HepG2 (cell line): Measurements from ENCODE around the gene AP1AR. TPM values are rescaled to one million over a fixed set of nuclear protein-coding genes. Genes with fewer than 3 reads are reported as not detected.

Experiments
- ATAC-seq: fragments of 200-7000 bp; cut with Tn5 transposase; 3 replicates; pipeline ENCODE4 v1.9.1; 2020; ENCODE audit warnings: mild to moderate bottlenecking, moderate library complexity
- BruUV-seq: library from RNA; stranded (reverse); fragments of 400-500 nt; replicated peaks from 2 replicates; lab custom pipeline; 2021; lab: Mats Ljungman, UMichigan
- CTCF ChIA-PET: fragments of 300-600 bp; formaldehyde crosslinking; extraction: SDS; loops from one replicate; lab custom pipeline; 2021; ENCODE audit warnings: low total read pairs, inconsistent platforms, low intra/inter-chr PET ratio; lab: Yijun Ruan, JAX
- POLR2A ChIA-PET: fragments of 350-600 bp; sonication (Branson Sonifier 250); formaldehyde crosslinking; loops from one replicate; lab custom pipeline; 2020; ENCODE audit warnings: antibody characterized with exemption, inconsistent platforms; lab: Yijun Ruan, JAX
- DNase-seq: peaks from one replicate; pipeline ENCODE4 v3.0.0-alpha.2; 2015; ENCODE audit warnings: low spot score
- FAIRE-seq: peaks from 3 replicates; lab custom pipeline; 2011; peaks lifted over from hg19 to GRCh38; lab: Jason Lieb, UNC
- H2AFZ ChIP-seq: one replicate; pipeline ENCODE4 v1.6.1; 2011; ENCODE audit warnings: low read length, inconsistent platforms
- H3K27ac ChIP-seq: fragments of 300-600 bp; 3 replicates; pipeline ENCODE4 v1.8.0; 2011; ENCODE audit warnings: mixed run types, mild to moderate bottlenecking, mixed read lengths, low read length, inconsistent platforms; ENCODE audit not compliant: insufficient read depth; ENCODE audit errors: extremely low read length
- H3K27me3 ChIP-seq, 2 experiments: fragments of 200-600 bp in 1 of 2; 2 replicates in 1 of 2; 3 replicates in 1 of 2; pipeline versions ENCODE4 v1.6.0 to v1.8.0; 2011; ENCODE audit warnings: low read length in 2 of 2, mild to moderate bottlenecking in 2 of 2, moderate library complexity in 2 of 2, inconsistent platforms in 1 of 2; ENCODE audit not compliant: insufficient read depth in 2 of 2, control insufficient read depth in 1 of 2
- H3K36me3 ChIP-seq, 2 experiments: fragments of 200-600 bp in 1 of 2; replicated peaks in 1 of 2; 2 replicates in 1 of 2; 3 replicates in 1 of 2; pipeline versions ENCODE4 v1.5.1 to v1.8.0; 2011; ENCODE audit warnings: low read length in 2 of 2, inconsistent platforms in 1 of 2; ENCODE audit not compliant: insufficient read depth in 2 of 2, control insufficient read depth in 1 of 2
- H3K4me1 ChIP-seq: 2 replicates; pipeline ENCODE4 v1.5.1; 2012; ENCODE audit warnings: low read length, inconsistent platforms; ENCODE audit not compliant: insufficient read depth
- H3K4me2 ChIP-seq: 2 replicates; pipeline ENCODE4 v1.6.0; 2011; ENCODE audit warnings: low read depth, low read length, inconsistent platforms
- H3K4me3 ChIP-seq, 3 experiments: fragments of 200-600 bp in 1 of 3; sonication (generic), shearing (Covaris generic) in 1 of 3; replicated peaks in 1 of 3; 2 replicates each; pipeline ENCODE4 v1.5.1; 2011 to 2016; ENCODE audit warnings: low read length in 3 of 3, inconsistent platforms in 2 of 3, low read depth in 2 of 3, mild to moderate bottlenecking in 2 of 3, control low read depth in 1 of 3, mixed read lengths in 1 of 3; ENCODE audit not compliant: insufficient read depth in 1 of 3
- H3K79me2 ChIP-seq: one replicate; pipeline ENCODE4 v1.6.1; 2011; ENCODE audit warnings: low read length, inconsistent platforms; ENCODE audit not compliant: insufficient read depth
- H3K9ac ChIP-seq: 2 replicates; pipeline ENCODE4 v1.6.0; 2011; ENCODE audit warnings: mild to moderate bottlenecking, low read depth, low read length, inconsistent platforms; ENCODE audit not compliant: insufficient read depth
- H3K9me3 ChIP-seq: 2 replicates; pipeline ENCODE4 v1.5.1; 2012; ENCODE audit warnings: mild to moderate bottlenecking, low read length
- H4K20me1 ChIP-seq: 2 replicates; pipeline ENCODE4 v1.6.0; 2011; ENCODE audit warnings: inconsistent platforms, mild to moderate bottlenecking, low read length, moderate library complexity; ENCODE audit not compliant: insufficient read depth
- FOSL1 ChIP-seq: sonication (generic); formaldehyde crosslinking; IDR thresholded peaks from 2 replicates; pipeline ENCODE4 v1.9.0; 2021; ENCODE audit warnings: missing genetic modification reagents, borderline replicate concordance
- KDM2A ChIP-seq: sonication (generic); formaldehyde crosslinking; IDR thresholded peaks from 2 replicates; pipeline ENCODE4 v1.4.0; 2020; ENCODE audit warnings: low read depth, missing genetic modification reagents, borderline replicate concordance
- RBFOX2 ChIP-seq: fragments of 200-400 bp; formaldehyde crosslinking; IDR thresholded peaks from 2 replicates; pipeline ENCODE4 v1.6.1; 2017; ENCODE audit warnings: low read depth, mild to moderate bottlenecking, low read length
- STAG1 ChIP-seq: sonication (generic); formaldehyde crosslinking; IDR thresholded peaks from 2 replicates; pipeline ENCODE4 v1.4.0; 2020; ENCODE audit warnings: missing genetic modification reagents
- TP53 ChIP-seq: sonication (generic); formaldehyde crosslinking; conservative IDR thresholded peaks from 2 replicates; pipeline ENCODE4 v1.4.0; 2020; ENCODE audit warnings: missing genetic modification reagents
- WIZ ChIP-seq: sonication (generic); formaldehyde crosslinking; IDR thresholded peaks from 2 replicates; pipeline ENCODE4 v1.5.1; 2020; ENCODE audit warnings: mild to moderate bottlenecking, missing genetic modification reagents
- ZNF724P ChIP-seq: sonication (generic); formaldehyde crosslinking; IDR thresholded peaks from 2 replicates; pipeline ENCODE4 v1.8.0; 2022; ENCODE audit warnings: missing genetic modification reagents, borderline replicate concordance
- ZNF761 ChIP-seq: sonication (generic); formaldehyde crosslinking; conservative IDR thresholded peaks from 2 replicates; pipeline ENCODE4 v1.4.0; 2020; ENCODE audit warnings: mild to moderate bottlenecking, missing genetic modification reagents
- ZNF777 ChIP-seq: sonication (generic); formaldehyde crosslinking; IDR thresholded peaks from 2 replicates; pipeline ENCODE4 v1.4.0; 2020; ENCODE audit warnings: missing genetic modification reagents
- ZNF883 ChIP-seq: sonication (generic); formaldehyde crosslinking; IDR thresholded peaks from 2 replicates; pipeline ENCODE4 v1.5.1; 2020; ENCODE audit warnings: mild to moderate bottlenecking, missing genetic modification reagents; ENCODE audit errors: not compliant biosample characterization
- WGBS: methylation state at CpG from one replicate; pipeline ENCODE4 v1.1.6; 2017; ENCODE audit warnings: low lambda C conversion rate; 5-methylcytosine and 5-hydroxymethylcytosine counted together
- in situ Hi-C: cut with HindIII; loops from 2 replicates; pipeline ENCODE4 v1.10.0; 2017; ENCODE audit warnings: low pct_unique_long_range_greater_than_20kb; ENCODE audit not compliant: extremely low pct_ligation_motif_present
- intact Hi-C: fragments of 100-400 bp; cut with micrococcal nuclease; formaldehyde crosslinking; loops from one replicate; pipeline ENCODE4 v1.10.0; 2022; ENCODE audit not compliant: unreplicated experiment
- polyA plus RNA-seq, 8 experiments: library from polyadenylated mRNA; depleted of rRNA in 3 of 8; stranded (reverse) in 7 of 8; unstranded in 1 of 8; fragments of >200 nt; fragmentation: Illumina TruSeq in 4 of 8; extraction: Trizol in 4 of 8; gene quantifications; 2 replicates each; pipeline versions ENCODE4 v1.2.1 to v1.2.3, GENCODE V29; 2011 to 2016; ENCODE audit warnings: low read depth in 4 of 8, missing spikeins in 1 of 8, mixed read lengths in 1 of 8; ENCODE audit not compliant: insufficient read depth in 1 of 8
- total RNA-seq, 5 experiments: library from RNA; depleted of rRNA; stranded (reverse); fragments of >200 nt; fragmentation: Illumina TruSeq; extraction: Trizol; gene quantifications; 2 replicates each; pipeline ENCODE4 v1.2.3, GENCODE V29; 2016; ENCODE audit warnings: low read depth in 1 of 5
- TF ChIP-seq, protein P1 (sequence below): sonication (generic); formaldehyde crosslinking; IDR thresholded peaks from 2 replicates; pipeline ENCODE4 v1.4.0; 2020; ENCODE audit warnings: missing genetic modification reagents
- TF ChIP-seq, protein P2 (sequence below): IDR thresholded peaks from 2 replicates; pipeline ENCODE4 v1.6.1; 2016; ENCODE audit warnings: low read depth, borderline replicate concordance
- TF ChIP-seq, protein P3 (sequence below): sonication (generic); formaldehyde crosslinking; IDR thresholded peaks from 2 replicates; pipeline ENCODE4 v1.5.0; 2020; ENCODE audit warnings: missing genetic modification reagents
- TF ChIP-seq, protein P4 (sequence below): sonication (generic); formaldehyde crosslinking; IDR thresholded peaks from 2 replicates; pipeline ENCODE4 v1.5.1; 2020; ENCODE audit warnings: missing genetic modification reagents, mild to moderate bottlenecking, borderline replicate concordance

Gene AP1AR
- total and polyA plus RNA-seq, 2 of the 13 experiments (the other 11 are each of a cell fraction or from before 2014, with no cell fraction given) = 24.9 to 39.9 TPM

DNA sequence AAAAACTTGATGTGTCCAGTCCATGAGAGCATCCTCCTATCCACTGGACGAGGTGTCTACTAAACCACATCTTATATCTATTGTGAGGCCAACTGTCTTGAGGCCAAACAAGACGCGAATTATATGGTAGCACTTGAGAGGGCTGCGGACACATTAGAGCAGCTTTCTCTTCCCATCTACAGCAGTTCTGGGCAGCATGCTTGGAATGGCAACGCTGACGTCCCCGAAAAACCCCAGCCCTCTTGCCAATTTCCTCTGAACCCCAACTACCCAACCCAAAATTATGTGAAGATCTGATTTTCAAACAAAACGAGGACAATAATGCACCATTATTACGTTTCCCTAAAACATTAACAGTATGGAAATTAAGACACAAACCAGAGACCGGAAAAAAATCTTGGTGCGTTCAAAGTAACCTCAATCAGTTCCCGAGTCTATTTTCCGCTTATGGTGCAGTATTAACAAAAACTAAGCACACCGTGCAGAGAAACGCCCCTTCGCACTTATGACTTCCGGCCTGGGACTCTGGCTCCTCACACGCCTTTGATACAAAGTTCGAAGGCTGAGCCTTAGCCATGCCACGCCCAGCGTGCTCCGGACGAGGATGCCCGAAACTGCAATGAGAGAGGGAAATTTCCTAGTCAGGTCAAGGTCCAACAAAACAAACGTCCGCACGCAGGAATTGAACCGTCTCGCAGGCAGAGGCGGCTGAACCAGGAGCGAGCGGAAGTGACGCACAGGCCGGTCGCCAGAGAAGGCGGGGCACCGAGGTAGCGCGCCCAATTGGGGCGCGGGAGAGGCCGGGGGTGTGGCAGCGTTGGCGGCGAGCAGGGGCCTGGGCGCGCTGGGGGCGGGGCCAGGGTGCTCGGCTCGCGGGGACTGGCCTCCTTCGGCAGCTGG lies 458 bp upstream of the AP1AR start (continued):
- TF ChIP-seq, protein P1, sequence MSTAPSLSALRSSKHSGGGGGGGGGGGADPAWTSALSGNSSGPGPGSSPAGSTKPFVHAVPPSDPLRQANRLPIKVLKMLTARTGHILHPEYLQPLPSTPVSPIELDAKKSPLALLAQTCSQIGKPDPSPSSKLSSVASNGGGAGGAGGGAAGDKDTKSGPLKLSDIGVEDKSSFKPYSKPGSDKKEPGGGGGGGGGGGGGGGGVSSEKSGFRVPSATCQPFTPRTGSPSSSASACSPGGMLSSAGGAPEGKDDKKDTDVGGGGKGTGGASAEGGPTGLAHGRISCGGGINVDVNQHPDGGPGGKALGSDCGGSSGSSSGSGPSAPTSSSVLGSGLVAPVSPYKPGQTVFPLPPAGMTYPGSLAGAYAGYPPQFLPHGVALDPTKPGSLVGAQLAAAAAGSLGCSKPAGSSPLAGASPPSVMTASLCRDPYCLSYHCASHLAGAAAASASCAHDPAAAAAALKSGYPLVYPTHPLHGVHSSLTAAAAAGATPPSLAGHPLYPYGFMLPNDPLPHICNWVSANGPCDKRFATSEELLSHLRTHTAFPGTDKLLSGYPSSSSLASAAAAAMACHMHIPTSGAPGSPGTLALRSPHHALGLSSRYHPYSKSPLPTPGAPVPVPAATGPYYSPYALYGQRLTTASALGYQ (CRISPR knock-in tag) = peak; percentile 84

DNA sequence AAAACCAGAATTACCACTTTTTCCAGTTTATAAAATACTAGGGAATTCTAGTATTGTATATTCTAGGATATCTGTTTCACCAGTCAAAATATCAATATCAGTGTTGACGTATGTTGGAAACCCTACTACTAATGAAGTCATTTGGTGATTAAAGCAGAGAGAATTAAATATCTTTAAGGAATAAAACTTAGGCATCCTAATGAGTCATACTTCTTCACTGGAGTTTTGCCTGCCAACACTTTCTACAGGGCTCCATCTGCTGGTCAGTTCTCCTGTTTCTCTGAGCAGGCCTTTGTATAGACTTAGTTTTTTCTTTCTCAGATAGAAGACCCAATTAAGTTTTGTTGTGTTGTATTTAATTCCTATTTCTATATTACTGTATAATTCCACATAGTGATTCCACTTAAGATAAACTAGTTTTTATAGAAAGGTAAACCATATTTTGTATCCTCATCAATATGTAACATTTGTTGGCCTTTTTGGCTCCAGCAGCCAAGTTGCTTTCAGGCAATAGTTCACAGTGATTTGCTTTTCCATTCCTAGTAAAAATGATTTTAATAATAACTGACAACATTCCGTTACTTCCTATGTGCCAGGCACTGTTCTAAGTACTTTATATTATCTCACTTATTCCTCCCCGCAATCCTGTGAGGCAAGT lies 3.5 kb downstream of the AP1AR start:
- Histone ChIP-seq H3K4me1 (peaks cover 60% of the 10 kb centered on the region), H2AFZ (no peak overlapping the region), H4K20me1 (peaks cover 23% of the 10 kb centered on the region), H3K36me3 (peaks cover 0 to 10% of the 10 kb centered on the region in 2 experiments; a peak in 2 of 5 replicates), H3K4me3 (peak overlapping the region in 1 of 3 experiments; percentile 86; a peak in 2 of 6 replicates), H3K4me2 (peak overlapping the region; percentile 50), H3K27ac (no peak overlapping the region), H3K79me2 (peaks cover 77% of the 10 kb centered on the region), H3K9ac (no peak overlapping the region), H3K27me3 (no peaks in the 10 kb centered on the region; a peak in 1 of 5 replicates), H3K9me3 (no peaks in the 10 kb centered on the region)
- ATAC-seq (no peak), FAIRE-seq (no peak), DNase-seq (peak; percentile 66)
- no TSS peak for BruUV-seq
- in situ Hi-C loops (loop anchor here (5.0 kb wide), 1 partner anchor 133 kb away; no protein-coding TSS in a partner anchor), intact Hi-C loops (loop anchor here (1.0 kb wide), 3 partner anchors 21 to 136 kb away; partner anchors contain the start of gene FAM241A)
- WGBS = 65% methylated on average over 3 of the region's 3 CpGs
- ChIA-PET CTCF (interaction anchor here (0.6 to 3.1 kb wide), 5 partner anchors 20 to 332 kb away, joined by 3 to 36 read pairs (median 5); no protein-coding TSS in a partner anchor), POLR2A (interaction anchor here (0.9 kb wide), 1 partner anchor 133 kb away, joined by 4 read pairs; no protein-coding TSS in a partner anchor)
- TF ChIP-seq KDM2A (CRISPR knock-in tag) (no peak), ZNF777 (CRISPR knock-in tag) (no peak), ZNF761 (no peak), RBFOX2 (0 out of 2 replicates have a peak, but pooled peaks have one; percentile 18), FOSL1 (peak; percentile 23; the same call in 1 of the 2 replicates), ZNF883 (no peak), WIZ (CRISPR knock-in tag) (no peak), TP53 (no peak), ZNF724P (CRISPR knock-in tag) (no peak), STAG1 (peak; percentile 71)
- TF ChIP-seq, protein P2, sequence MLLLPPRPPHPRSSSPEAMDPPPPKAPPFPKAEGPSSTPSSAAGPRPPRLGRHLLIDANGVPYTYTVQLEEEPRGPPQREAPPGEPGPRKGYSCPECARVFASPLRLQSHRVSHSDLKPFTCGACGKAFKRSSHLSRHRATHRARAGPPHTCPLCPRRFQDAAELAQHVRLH (CRISPR knock-in tag) = no peak
- TF ChIP-seq, protein P3, sequence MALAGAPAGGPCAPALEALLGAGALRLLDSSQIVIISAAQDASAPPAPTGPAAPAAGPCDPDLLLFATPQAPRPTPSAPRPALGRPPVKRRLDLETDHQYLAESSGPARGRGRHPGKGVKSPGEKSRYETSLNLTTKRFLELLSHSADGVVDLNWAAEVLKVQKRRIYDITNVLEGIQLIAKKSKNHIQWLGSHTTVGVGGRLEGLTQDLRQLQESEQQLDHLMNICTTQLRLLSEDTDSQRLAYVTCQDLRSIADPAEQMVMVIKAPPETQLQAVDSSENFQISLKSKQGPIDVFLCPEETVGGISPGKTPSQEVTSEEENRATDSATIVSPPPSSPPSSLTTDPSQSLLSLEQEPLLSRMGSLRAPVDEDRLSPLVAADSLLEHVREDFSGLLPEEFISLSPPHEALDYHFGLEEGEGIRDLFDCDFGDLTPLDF (CRISPR knock-in tag) = no peak
- TF ChIP-seq, protein P4, sequence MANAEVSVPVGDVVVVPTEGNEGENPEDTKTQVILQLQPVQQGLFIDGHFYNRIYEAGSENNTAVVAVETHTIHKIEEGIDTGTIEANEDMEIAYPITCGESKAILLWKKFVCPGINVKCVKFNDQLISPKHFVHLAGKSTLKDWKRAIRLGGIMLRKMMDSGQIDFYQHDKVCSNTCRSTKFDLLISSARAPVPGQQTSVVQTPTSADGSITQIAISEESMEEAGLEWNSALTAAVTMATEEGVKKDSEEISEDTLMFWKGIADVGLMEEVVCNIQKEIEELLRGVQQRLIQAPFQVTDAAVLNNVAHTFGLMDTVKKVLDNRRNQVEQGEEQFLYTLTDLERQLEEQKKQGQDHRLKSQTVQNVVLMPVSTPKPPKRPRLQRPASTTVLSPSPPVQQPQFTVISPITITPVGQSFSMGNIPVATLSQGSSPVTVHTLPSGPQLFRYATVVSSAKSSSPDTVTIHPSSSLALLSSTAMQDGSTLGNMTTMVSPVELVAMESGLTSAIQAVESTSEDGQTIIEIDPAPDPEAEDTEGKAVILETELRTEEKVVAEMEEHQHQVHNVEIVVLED (CRISPR knock-in tag) = no peak
